SU-DHL-6 (cell line): ENCODE data around the gene HCN3.

Experiments
- CTCF ChIP-seq: fragments of 200-600 bp; sonication (generic); IDR thresholded peaks from one replicate; pipeline ENCODE4 v1.5.1; 2017; ENCODE audit warnings: antibody characterized with exemption, mild to moderate bottlenecking, low read length, moderate library complexity; ENCODE audit not compliant: insufficient read depth, poor library complexity, severe bottlenecking
- EZH2phosphoT487 ChIP-seq: fragments of 200-600 bp; sonication (generic), shearing (Covaris generic); conservative IDR thresholded peaks from 2 replicates; pipeline ENCODE4 v1.6.1; 2018; ENCODE audit warnings: mild to moderate bottlenecking, antibody characterized with exemption, low read length, moderate library complexity, mixed read lengths

- TF ChIP-seq CTCF (no peak), EZH2phosphoT487 (no peak)
Measured at GRCh38 chr1:155324037-155324716, 46.9 kb downstream of the HCN3 start.
